SJCRH30 (cell line): Measurements from ENCODE around the gene BIRC3. TPM values are rescaled to one million over a fixed set of nuclear protein-coding genes. Genes with fewer than 3 reads are reported as not detected.
"Not testable (repeated sequence)": the region's sequence is repeated elsewhere in the genome, so short reads cannot be mapped to it uniquely, and the experiment has no call there.

Source experiments
- DNase-seq, 2 experiments: peaks; one replicate each; pipeline ENCODE4 v3.0.0-alpha.2; 2015 to 2020
- H3K27ac ChIP-seq: fragments of 250-450 bp; sonication (Bioruptor Pico); 2 replicates; pipeline ENCODE4 v1.5.1; 2020; ENCODE audit warnings: mild to moderate bottlenecking, moderate library complexity
- H3K27me3 ChIP-seq: fragments of 250-450 bp; sonication (Bioruptor Pico); 2 replicates; pipeline ENCODE4 v1.5.1; 2020; ENCODE audit warnings: mild to moderate bottlenecking, moderate library complexity
- H3K36me3 ChIP-seq: fragments of 250-450 bp; sonication (Bioruptor Pico); 2 replicates; pipeline ENCODE4 v1.5.1; 2020; ENCODE audit warnings: mild to moderate bottlenecking, moderate library complexity
- H3K4me1 ChIP-seq: fragments of 250-450 bp; sonication (Bioruptor Pico); 2 replicates; pipeline ENCODE4 v1.5.1; 2020; ENCODE audit warnings: mild to moderate bottlenecking, moderate library complexity
- H3K4me3 ChIP-seq: fragments of 250-450 bp; sonication (Bioruptor Pico); 2 replicates; pipeline ENCODE4 v1.5.1; 2020; ENCODE audit warnings: mild to moderate bottlenecking, moderate library complexity
- H3K9me3 ChIP-seq: fragments of 250-450 bp; sonication (Bioruptor Pico); replicated peaks from 2 replicates; pipeline ENCODE4 v1.5.1; 2020; ENCODE audit warnings: mild to moderate bottlenecking, moderate library complexity
- total RNA-seq: library from RNA; depleted of rRNA; stranded (reverse); fragments of >200 nt; shearing (Covaris generic); gene quantifications from 2 replicates; pipeline ENCODE4 v1.2.3, GENCODE V29; 2014

The BIRC3 gene
- total RNA-seq, 1 experiment from 2014 or later = not detected

- no peak for DNase-seq
- Histone ChIP-seq H3K4me3 (no peak overlapping the region), H3K27me3 (no peaks in the 10 kb centered on the region), H3K9me3 (no peaks in the 10 kb centered on the region), H3K36me3 (no peaks in the 10 kb centered on the region), H3K4me1 (no peaks in the 10 kb centered on the region), H3K27ac (no peak overlapping the region)
These were observed 12.9 kb downstream of the BIRC3 start for GRCh38 chr11:102330231-102330630.

- H3K27ac ChIP-seq = no peak overlapping the region
These were observed 14.1 kb downstream of the BIRC3 start for GRCh38 chr11:102331341-102331740.

GRCh38 chr11:102332611-102332994 is 15.3 kb downstream of the BIRC3 start:
- no peaks in the 10 kb centered on the region for H3K4me1 ChIP-seq
- H3K27me3 ChIP-seq = no peaks in the 10 kb centered on the region
- H3K4me3 ChIP-seq = no peak overlapping the region
- no peaks in the 10 kb centered on the region for H3K36me3 ChIP-seq
- no peaks in the 10 kb centered on the region for H3K9me3 ChIP-seq
- no peak overlapping the region for H3K27ac ChIP-seq
- no peak for DNase-seq

More at GRCh38 chr11:102331341-102331740, 14.1 kb downstream of the BIRC3 start:
- Histone ChIP-seq H3K27me3 (no peaks in the 10 kb centered on the region), H3K4me3 (no peak overlapping the region), H3K36me3 (no peaks in the 10 kb centered on the region), H3K4me1 (no peaks in the 10 kb centered on the region), H3K9me3 (no peaks in the 10 kb centered on the region)
- DNase-seq = no peak

- DNase-seq = no peak
- Histone ChIP-seq H3K36me3 (no peaks in the 10 kb centered on the region), H3K4me3 (no peak overlapping the region), H3K27me3 (no peaks in the 10 kb centered on the region), H3K27ac (no peak overlapping the region), H3K4me1 (no peaks in the 10 kb centered on the region), H3K9me3 (no peaks in the 10 kb centered on the region)
These were observed 21.3 kb downstream of the BIRC3 start for GRCh38 chr11:102338479-102339010.

- H3K27me3 ChIP-seq, H3K36me3 ChIP-seq, H3K9me3 ChIP-seq, H3K4me3 ChIP-seq, DNase-seq, H3K27ac ChIP-seq, H3K4me1 ChIP-seq: not testable (repeated sequence)
These were observed 24.0 kb downstream of the BIRC3 start for GRCh38 chr11:102341311-102341710.

- no peaks in the 10 kb centered on the region for H3K36me3 ChIP-seq
- no peak overlapping the region for H3K27ac ChIP-seq
- peak; percentile 65 to 84 for DNase-seq
- H3K27me3 ChIP-seq = no peaks in the 10 kb centered on the region
- H3K9me3 ChIP-seq = no peaks in the 10 kb centered on the region
- H3K4me1 ChIP-seq = no peaks in the 10 kb centered on the region
- H3K4me3 ChIP-seq = no peak overlapping the region
These were observed 24.6 kb downstream of the BIRC3 start for GRCh38 chr11:102341844-102342318.

GRCh38 chr11:102343809-102344208 is 26.5 kb downstream of the BIRC3 start:
- no peak overlapping the region for H3K27ac ChIP-seq
- H3K9me3 ChIP-seq = no peaks in the 10 kb centered on the region
- H3K36me3 ChIP-seq = no peaks in the 10 kb centered on the region
- no peaks in the 10 kb centered on the region for H3K4me1 ChIP-seq
- DNase-seq = no peak
- no peaks in the 10 kb centered on the region for H3K27me3 ChIP-seq
- H3K4me3 ChIP-seq = no peak overlapping the region

- H3K27me3 ChIP-seq = no peaks in the 10 kb centered on the region
- peak overlapping the region; percentile 87 for H3K27ac ChIP-seq
- peak; percentile 12 to 39 for DNase-seq
- no peaks in the 10 kb centered on the region; the same call in 1 of the 2 replicates for H3K36me3 ChIP-seq
- H3K4me3 ChIP-seq = peak overlapping the region; percentile 76
- H3K4me1 ChIP-seq = no peaks in the 10 kb centered on the region
- H3K9me3 ChIP-seq = no peaks in the 10 kb centered on the region
These were observed 28.6 kb downstream of the BIRC3 start for GRCh38 chr11:102345904-102346303.

- DNase-seq = no peak
- Histone ChIP-seq H3K27ac (peak overlapping the region; percentile 87), H3K27me3 (no peaks in the 10 kb centered on the region), H3K4me1 (no peaks in the 10 kb centered on the region), H3K4me3 (peak overlapping the region; percentile 76), H3K9me3 (no peaks in the 10 kb centered on the region), H3K36me3 (no peaks in the 10 kb centered on the region; the same call in 1 of the 2 replicates)
These were observed 29.1 kb downstream of the BIRC3 start for GRCh38 chr11:102346456-102346747.

GRCh38 chr11:102346748-102347461 is 29.6 kb downstream of the BIRC3 start, which contains the start of gene BIRC2:
TSS of gene BIRC2 (plus strand) at chr11:102347214. CDS start at chr11:102349855, 2,641 bp downstream.
- no peaks in the 10 kb centered on the region for H3K27me3 ChIP-seq
- no peaks in the 10 kb centered on the region; the same call in 1 of the 2 replicates for H3K36me3 ChIP-seq
- H3K27ac ChIP-seq = peak within 1 kb of the TSS; percentile 87
- peak; percentile 83 to 89 for DNase-seq
- no peaks in the 10 kb centered on the region for H3K4me1 ChIP-seq
- H3K9me3 ChIP-seq = no peaks in the 10 kb centered on the region
- H3K4me3 ChIP-seq = peak within 1 kb of the TSS; percentile 76

- Histone ChIP-seq H3K27ac (peak overlapping the region; percentile 87), H3K27me3 (no peaks in the 10 kb centered on the region), H3K36me3 (no peaks in the 10 kb centered on the region; the same call in 1 of the 2 replicates), H3K9me3 (no peaks in the 10 kb centered on the region), H3K4me1 (no peaks in the 10 kb centered on the region), H3K4me3 (peak overlapping the region; percentile 76)
- peak; percentile 8 to 41 for DNase-seq
These were observed 30.4 kb downstream of the BIRC3 start for GRCh38 chr11:102347462-102348370.

- no peaks in the 10 kb centered on the region for H3K27me3 ChIP-seq
- 0 out of 2 replicates have a peak, but pooled peaks cover under 1% of the 10 kb centered on the region for H3K36me3 ChIP-seq
- no peaks in the 10 kb centered on the region for H3K4me1 ChIP-seq
- no peak for DNase-seq
- no peak overlapping the region for H3K4me3 ChIP-seq
- no peak overlapping the region for H3K27ac ChIP-seq
- no peaks in the 10 kb centered on the region for H3K9me3 ChIP-seq
These were observed 39.8 kb downstream of the BIRC3 start for GRCh38 chr11:102357116-102357515.

- Histone ChIP-seq H3K4me1 (no peaks in the 10 kb centered on the region), H3K36me3 (peaks cover 11% of the 10 kb centered on the region), H3K4me3 (no peak overlapping the region), H3K27me3 (no peaks in the 10 kb centered on the region), H3K9me3 (no peaks in the 10 kb centered on the region), H3K27ac (no peak overlapping the region)
- no peak for DNase-seq
These were observed 42.1 kb downstream of the BIRC3 start for GRCh38 chr11:102359372-102359771.

- Histone ChIP-seq H3K36me3 (peaks cover 11% of the 10 kb centered on the region), H3K27me3 (no peaks in the 10 kb centered on the region), H3K9me3 (no peaks in the 10 kb centered on the region), H3K27ac (no peak overlapping the region), H3K4me3 (no peak overlapping the region), H3K4me1 (no peaks in the 10 kb centered on the region)
- DNase-seq = no peak
These were observed 43.4 kb downstream of the BIRC3 start for GRCh38 chr11:102360681-102361080.
